Mesenteric fat pad (tissue), 1 donor: ENCODE measurements around the gene LRIT3. TPM values are rescaled to one million over a fixed set of nuclear protein-coding genes. Genes with fewer than 3 reads are reported as not detected.

ENCODE experiments used
- DNase-seq: peaks from one replicate; pipeline ENCODE4 v3.0.0-alpha.2; 2020; ENCODE audit warnings: low spot score
- total RNA-seq: library from RNA; stranded (reverse); fragmentation: NEBNext Ultra II Directional; extraction: Animal tissue kit (Norgen Biotek cat#: 25700); gene quantifications from one replicate; pipeline ENCODE4 v1.2.1, GENCODE V29; 2021
- donor health status: DM: yes; HTN: yes; CAD: no.

The LRIT3 gene
- total RNA-seq, 1 donor from 2014 or later = 0.16 TPM

GRCh38 chr4:109890076-109890475 lies 42.2 kb downstream of the LRIT3 start:
- DNase-seq = no peak

- no peak for DNase-seq
These were observed 54.8 kb downstream of the LRIT3 start for GRCh38 chr4:109902559-109903251.

- DNase-seq = no peak
These were observed 60.8 kb downstream of the LRIT3 start for GRCh38 chr4:109908731-109909130.

- DNase-seq = no peak
These were observed 62.3 kb downstream of the LRIT3 start for GRCh38 chr4:109910256-109910655.

GRCh38 chr4:109912706-109913595 lies 65.0 kb downstream of the LRIT3 start, which contains the start of gene EGF:
Gene EGF, plus strand, starts transcription at chr4:109912883. Its CDS starts 453 bp downstream, at chr4:109913336.
- no peak for DNase-seq

- no peak for DNase-seq
These were observed 65.8 kb downstream of the LRIT3 start for GRCh38 chr4:109913596-109914241.

- DNase-seq = no peak
These were observed 66.4 kb downstream of the LRIT3 start for GRCh38 chr4:109914322-109914721.

GRCh38 chr4:109915385-109916026 lies 67.6 kb downstream of the LRIT3 start:
- DNase-seq = no peak

GRCh38 chr4:109916027-109916409 lies 68.1 kb downstream of the LRIT3 start:
- no peak for DNase-seq

- DNase-seq = no peak
These were observed 73.5 kb downstream of the LRIT3 start for GRCh38 chr4:109921384-109921808.

Other genes starting within 250 kb of the LRIT3 start
- 11.4 TPM for gene CASP6, start 144.7 kb upstream of the LRIT3 start, total RNA-seq
- gene PLA2G12A, start 118.0 kb upstream of the LRIT3 start, total RNA-seq = 31.9 TPM
- 21.9 TPM for gene CFI, start 46.1 kb upstream of the LRIT3 start, total RNA-seq
- gene GAR1, start 32.3 kb upstream of the LRIT3 start, total RNA-seq = 15.7 TPM
- not detected for gene RRH, start 20.1 kb upstream of the LRIT3 start, total RNA-seq
- gene EGF, start 64.8 kb downstream of the LRIT3 start, total RNA-seq = not detected